ENCODE data around the gene RTKN. TPM values are rescaled to one million over a fixed set of nuclear protein-coding genes. Genes with fewer than 3 reads are reported as not detected.

The RTKN gene
- total RNA-seq, 1 donor from 2014 or later = 21.4 TPM

DNA sequence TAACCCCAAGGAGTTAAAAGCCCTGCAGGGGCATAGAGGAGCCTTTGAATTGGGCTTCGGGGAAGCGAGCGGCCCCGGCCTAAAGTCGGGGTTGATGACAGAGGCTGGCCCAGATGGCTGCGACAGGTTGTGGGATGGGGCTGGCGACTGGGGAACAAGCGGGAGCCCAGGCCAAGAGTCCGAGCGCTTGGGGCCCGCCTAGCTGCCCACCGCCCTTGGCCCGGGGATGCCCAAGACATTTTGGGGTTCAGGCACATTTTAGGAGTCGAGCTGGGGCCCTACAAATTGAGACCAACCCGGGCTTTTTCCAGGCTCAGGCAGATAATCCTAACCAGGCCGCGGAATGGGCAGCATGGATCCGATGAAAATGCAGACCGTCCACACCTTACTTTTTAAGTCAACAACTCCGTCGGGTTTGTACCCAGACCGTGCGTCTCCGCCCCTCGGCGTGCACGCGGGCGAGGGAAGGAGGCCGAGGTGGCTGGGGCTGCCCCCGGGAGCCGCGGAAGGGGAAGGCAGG, 507 bp downstream of the RTKN start:
- intact Hi-C loops (cut with micrococcal nuclease) = no loop called here
- DNase-seq = no peak
- peak; percentile 8 for ATAC-seq

DNA sequence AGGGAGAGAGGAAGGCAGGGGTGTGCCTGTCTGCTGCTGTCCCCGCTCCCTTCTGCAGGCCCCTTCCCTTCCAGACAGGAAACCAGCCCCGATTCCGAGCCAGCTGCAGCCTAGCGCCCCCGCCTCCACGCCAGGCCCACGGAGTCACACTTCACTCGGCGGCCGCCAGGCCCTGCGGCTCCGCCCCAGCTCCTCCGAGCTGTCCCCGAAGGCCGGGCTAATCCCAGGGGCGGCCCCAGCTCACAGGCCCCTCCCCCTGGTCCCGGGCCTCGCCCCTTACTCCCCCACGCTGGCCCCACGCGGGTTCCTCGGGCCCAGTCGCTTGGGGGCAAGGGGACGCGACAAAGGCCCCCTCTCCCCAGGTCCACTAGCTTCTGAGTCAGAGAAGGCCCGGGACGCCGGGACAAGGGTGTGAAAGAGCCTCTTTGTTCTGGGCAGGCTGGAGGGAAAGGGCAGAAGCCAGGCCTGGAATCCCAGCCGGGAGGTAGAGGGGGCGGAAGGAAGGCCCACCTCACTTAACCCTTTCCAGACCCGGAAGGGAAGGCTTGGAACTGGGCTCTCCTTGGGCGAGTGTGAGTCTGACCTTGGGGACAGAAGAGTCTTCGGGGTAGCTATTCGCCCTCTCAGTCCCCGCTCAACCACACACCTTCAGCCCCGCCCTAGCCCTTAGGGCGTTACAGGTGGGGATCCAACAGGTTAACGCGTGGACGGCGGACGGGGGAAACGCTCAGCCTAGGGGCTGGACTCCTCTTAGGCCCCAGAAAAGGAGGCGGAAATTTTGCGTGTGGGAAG, 1.2 kb downstream of the RTKN start:
- ATAC-seq (peak; percentile 92), DNase-seq (peak; percentile 95)
- intact Hi-C loops (cut with micrococcal nuclease) = no loop called here

DNA sequence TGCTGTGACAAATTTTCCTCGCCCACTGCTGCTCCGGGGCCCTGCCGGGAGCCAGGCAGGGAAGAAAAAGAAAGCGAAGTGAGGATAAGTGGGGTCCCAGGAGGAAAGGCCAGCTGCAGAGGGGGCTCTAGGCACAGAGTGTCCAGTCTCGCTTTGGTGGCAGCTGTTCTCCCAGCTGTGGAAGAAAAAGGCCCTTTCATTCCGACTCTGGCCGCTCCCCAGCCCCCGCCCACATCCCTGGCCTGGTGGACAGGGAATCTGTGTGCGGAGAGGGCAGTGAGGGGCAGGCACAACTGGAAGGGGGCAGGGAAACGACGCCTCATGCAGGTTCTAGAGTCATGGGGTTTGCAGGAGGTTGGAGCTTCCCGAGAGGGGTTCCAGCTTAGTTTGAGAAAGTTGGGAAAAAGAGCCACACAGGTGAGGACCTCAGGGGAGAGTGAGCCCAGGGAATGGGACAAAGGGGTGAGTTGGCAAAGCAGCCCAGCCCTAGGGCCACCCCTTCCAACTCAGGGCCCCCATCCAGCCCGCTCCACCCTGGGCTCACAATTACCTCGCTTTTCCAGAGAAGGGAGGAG, 1.8 kb downstream of the RTKN start:
- DNase-seq (peak; percentile 90), ATAC-seq (peak; percentile 66)
- intact Hi-C loops (cut with micrococcal nuclease) = no loop called here

DNA sequence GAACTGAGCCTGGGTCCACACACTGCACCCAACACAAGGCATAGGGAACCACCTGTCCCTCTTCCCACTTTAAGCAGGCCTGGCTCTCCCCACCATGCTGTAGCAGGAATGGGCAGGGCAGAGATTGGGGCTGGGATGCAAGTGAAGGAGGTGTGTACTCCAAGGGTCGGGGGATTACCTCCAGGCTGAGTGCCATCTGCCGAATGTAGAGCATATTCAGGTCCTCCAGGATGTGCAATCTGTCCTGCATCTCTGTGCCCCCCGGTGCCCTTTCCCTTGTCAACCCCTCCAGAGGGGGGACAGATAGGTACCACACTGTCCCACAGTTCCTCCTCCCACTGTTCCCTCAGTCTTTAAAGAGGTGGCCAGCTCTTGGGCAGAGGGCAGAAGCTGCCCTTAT, 2.4 kb downstream of the RTKN start:
- ATAC-seq = no peak
- intact Hi-C loops (cut with micrococcal nuclease) = no loop called here

DNA sequence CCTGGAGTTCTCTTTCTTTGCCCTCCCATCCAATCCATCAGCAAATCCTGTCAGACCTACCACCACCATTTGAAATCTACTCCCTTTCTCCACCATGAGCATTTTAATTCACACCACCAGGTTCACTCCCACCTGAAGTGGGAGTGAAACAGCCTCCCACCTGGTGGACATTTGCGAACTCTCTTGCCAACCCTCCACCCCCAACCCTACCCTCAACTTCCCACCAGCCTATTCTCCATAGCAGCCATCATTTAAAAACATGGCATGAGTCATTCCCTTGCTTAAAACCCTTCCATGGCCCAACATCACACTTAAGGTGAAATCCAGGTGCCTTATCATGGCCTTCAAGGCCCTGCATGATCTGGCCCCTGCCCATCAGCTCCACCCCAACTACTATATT, 3.5 kb downstream of the RTKN start:
- no peak for ATAC-seq
- no peak for DNase-seq
- intact Hi-C loops (cut with micrococcal nuclease) = no loop called here

More for the DNA sequence above, 2.4 kb downstream of the RTKN start:
- no peak for DNase-seq

DNA sequence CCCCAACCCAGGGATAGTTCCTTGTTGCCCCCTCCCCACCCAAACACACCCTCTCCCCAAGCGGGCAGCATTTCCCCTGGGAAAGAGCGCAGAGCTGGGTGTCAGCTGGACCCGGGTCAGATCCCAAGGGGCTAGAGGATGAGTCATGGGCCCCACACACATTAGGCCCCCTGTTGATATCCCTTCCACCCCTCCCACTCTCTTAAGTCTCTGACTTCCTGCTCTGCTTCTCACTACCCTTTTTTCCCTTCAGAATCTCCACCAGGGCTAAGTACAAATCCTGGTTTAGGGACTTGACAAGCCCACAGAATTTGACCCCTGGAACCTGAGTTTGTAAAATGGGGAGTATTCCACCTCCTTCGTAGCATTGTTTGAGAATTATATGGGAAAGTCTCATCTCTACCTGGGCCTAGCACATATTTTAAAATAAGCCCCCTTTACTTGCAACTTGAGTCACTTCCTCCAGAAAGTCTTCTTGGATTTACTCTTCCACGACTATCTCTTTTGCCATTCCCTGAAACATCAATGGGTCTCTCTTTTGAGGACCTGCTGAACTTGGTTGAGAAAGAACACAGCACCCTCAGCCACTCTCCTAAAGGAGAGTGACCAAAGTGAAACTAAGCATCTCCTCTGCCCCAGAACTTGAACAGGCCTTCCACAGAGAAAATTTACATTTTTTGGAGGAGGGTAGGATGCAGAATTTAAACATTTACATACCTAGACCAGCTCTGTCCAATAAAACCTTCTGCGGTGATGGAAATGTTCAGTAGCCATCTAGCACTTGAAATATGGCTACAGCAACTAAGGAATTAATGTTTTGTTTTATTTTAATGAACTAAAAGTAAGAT, 4.7 kb downstream of the RTKN start:
- DNase-seq (no peak), ATAC-seq (no peak)
- intact Hi-C loops (cut with micrococcal nuclease) = no loop called here

DNA sequence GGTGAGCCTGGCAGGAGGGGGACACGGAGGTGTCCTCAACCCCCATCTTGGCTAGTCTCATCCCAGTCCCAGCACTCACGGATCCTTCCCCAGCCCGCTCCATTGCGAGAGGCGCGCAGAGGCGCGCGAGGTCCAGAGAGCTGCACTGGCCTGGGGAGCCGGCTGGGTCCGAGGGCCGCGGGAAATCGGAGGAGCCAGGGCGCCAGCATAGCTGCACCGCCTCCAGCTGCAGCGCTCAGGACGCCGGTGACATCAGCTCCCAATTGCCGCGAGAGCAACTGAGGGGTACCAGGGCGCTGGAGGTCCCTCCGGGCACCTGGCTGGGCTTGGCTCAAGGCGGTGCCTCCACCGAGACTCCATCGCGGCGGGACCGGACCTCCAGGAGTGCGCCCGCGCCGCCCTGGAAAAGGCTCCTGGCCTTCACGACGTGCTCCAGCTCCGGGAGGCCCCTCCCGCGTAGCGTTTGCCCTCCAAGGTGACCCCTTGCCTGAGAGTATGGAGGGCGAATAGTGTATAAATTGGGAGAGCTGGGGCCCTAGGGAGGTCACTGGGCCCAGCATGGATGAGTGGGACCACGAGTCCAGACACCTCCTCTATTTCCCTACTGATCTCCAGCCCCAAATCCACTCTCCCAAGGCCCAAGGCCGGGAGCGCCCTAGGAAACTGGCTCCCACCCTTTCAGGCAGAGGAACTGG, 5.5 kb downstream of the RTKN start:
- intact Hi-C loops (cut with micrococcal nuclease) = no loop called here
- no peak for ATAC-seq
- DNase-seq = no peak

DNA sequence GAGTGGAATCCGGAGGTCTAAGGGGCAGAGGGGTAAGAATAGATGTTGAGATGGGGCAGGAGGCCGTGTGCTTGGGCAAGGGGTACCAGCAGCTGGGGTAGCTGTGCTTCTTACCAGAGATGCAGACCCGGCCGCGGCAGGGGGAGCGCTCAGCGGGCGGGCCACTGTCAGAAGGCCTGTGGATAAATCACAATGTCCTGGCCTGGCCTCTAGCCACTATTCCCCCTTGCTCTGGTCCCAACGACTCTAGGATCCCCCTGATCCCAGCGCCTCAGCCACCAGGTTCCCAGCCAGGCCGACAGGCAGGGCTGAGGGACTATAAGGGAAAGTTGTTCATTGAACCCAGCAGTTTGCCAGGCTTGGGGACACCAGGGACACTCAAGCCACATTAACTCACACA, 11.2 kb downstream of the RTKN start:
- ATAC-seq = no peak
- intact Hi-C loops (cut with micrococcal nuclease) = no loop called here
- no peak for DNase-seq

DNA sequence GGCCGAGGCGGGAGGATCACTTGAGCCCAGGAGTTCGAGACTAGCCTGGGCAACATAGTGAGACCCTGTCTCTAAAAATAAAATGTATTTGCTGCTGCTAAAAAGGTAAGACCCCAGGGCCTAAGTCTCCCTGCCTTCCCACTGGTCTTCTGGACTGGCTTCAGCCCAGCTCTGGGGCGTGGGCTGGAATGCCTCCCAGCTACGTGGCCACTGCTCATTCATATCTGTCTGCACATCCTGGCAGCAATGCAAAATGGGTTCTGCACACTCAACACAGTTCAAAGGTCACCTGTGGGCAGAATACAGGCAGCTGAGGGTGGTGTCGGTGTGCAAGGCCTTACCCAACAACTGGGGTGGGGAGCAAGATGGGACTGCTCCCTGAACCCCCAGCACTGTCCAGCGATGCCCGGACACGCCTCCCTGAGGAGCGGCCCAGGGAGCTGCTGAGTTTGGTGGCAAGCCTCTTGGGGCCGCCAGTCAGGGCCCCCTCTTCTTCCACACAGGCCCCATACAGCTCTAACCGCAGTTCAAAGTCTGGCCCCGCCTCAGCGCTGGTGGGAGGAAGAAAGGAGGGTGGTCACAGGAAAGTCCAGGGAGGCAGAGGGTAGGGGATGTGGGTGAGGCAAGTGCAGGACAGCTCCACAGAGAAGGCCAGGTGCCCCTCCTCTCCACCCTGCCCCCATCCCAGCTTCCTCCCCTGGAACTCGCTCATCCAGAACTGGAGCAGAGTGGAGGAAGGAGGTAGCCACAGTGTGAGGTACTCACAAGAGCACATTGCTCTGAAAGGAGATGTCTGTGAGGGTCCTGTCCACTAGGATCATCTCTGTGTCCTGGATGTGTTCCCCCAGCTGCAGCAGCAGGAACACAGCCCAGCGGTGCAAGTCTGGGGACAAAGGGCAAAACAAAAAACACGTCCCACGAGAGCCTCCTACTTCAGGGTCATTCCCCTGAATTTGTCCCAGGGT, 12.0 kb downstream of the RTKN start:
- intact Hi-C loops (cut with micrococcal nuclease) = no loop called here
- no peak for DNase-seq
- no peak for ATAC-seq

DNA sequence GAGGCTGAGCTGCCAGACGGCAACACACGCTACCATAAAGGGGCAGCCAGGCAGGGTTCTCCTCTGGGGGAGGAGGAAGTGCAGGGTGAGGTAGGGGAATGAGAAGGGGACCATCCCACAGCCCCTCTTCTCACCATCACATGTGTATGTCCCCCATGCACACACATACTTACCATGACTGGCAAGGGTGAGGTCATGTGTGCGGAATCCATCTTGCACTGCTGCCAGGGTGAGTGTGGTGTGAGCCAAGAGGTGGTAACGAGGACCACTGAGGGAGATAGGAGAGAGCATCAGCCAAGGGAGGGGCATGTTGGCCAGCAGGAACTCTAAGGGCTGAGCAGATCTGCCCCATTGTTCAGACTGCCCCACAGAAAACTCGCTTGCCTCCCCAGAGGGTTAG, 13.1 kb downstream of the RTKN start:
- ATAC-seq (no peak), DNase-seq (no peak)
- intact Hi-C loops (cut with micrococcal nuclease) = no loop called here

DNA sequence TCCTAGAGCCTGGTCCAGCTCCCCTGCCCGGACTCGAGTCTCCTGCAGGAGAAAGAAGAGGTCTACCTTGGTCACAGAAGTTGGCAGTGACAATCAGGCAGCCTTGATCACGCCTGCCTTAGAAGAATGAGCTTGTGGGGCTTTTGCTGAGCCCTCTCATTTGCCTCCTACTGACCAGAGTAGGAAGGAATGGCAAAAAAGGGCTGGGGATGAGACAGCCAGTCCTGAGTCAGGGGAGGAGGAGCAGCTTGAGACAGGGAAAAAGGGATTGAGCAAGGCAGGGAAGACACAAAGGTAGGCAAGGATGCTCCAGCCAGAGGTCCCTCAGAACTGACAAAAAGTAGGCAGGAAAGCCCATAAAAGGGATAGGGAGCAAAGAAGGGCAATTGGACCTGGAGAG, 14.2 kb downstream of the RTKN start:
- intact Hi-C loops (cut with micrococcal nuclease) = no loop called here
- DNase-seq (no peak), ATAC-seq (no peak)

DNA sequence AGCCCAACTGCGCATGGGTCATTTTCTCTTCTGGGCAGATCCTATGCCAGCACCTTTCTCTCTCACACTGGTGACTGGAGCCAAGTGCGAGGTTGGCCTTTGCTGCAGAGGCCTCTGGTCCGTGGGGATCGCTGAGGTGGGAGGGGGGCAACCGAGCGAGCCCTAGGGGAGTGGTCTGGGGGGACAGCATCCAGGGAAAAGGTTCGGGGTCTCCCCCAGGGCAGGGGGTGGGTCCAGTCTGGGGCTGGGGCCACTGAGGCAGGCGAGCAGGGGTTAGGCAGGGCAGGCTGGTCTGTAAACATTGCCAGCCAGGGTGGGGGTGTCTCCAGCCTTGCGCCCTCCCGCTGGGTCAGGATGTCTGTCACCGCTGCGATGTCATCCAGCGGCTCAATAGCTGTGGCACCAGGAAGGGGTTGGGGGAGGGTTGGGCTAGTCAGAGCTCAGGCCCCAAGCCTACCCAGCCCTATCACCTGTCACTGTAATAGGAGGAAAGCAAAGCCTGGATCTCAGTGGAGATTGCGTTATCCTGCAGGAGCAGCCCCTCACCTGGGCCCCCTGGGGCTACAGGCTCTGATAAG, 15.5 kb downstream of the RTKN start:
- no peak for DNase-seq
- no peak for ATAC-seq
- intact Hi-C loops (cut with micrococcal nuclease) = no loop called here

DNA sequence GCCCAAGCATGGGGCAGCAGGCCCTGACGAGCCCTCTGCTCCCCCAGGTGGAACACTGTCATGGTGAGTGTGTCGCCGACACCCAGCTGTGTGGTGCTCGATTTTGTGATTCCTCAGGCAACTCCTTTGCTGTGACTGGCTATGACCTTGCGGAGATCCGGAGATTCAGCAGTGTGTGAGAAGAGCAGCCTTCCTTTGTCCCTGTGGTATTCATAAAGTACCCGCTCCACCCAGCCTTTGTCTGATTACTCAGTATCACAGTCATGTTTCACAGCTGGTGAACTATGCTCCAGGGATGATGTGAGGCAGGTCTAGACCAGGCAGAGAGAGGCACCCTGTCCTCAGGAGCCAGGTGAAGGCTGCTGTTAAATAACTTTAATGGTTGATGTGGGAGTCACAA, 16.2 kb downstream of the RTKN start:
- no peak for ATAC-seq
- intact Hi-C loops (cut with micrococcal nuclease) = no loop called here
- DNase-seq = no peak

DNA sequence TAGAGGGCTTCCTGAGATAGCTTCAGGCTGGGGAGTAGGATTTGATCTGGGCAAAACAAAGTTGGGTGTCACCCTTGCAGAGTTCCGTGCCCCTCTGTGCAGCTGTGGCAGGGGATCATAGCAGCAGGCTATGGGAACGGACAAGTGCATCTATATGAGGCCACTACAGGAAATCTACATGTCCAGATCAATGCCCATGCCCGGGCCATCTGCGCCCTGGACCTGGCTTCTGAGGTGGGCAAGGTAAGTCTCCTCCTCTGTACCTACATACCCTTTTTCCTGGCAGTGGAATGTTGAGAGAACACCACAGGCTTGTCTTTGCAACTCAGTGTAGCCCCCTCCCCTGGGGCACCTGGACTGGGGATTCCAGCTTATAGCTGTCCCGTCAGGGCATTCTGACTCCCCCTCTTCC, 16.7 kb downstream of the RTKN start:
- ATAC-seq = no peak
- intact Hi-C loops (cut with micrococcal nuclease) = no loop called here
- DNase-seq = no peak

DNA sequence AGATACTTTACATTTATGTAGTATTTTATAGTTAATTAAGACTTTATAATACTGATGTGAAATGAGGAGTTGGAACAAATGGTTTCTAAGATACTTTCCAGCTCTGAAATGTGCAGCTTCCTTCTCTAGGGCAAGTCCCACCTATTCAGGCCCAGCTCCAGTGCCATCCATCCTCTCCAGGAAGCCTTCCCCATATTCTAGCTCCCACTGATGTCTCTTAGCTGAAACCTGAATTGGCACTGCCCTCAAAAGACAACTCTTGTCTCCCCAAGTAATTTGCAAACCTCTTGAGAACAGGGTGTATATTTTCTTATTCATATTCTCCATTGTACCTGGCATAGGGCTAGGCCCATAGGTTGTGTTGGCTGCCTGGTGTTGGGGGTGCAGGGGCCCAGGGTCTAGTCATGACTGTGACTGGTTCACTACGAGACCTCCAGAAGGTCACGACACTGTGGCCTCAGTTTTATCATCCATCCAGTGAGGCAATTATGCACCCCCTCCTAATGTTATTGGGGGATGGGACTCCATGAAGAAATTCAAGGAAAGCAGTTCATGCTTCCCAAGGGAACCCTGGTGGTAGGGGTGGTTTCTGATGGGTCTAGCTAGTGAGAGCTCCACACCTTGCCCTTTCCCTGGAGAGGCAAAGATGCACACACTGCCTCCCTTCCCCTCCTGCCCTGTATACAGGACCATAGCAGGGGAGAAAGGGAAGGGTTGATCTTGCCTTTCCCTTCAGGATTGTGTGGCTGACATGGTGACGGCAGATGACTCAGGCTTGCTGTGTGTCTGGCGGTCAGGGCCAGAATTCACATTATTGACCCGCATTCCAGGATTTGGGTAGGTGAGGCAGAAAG, 17.4 kb downstream of the RTKN start:
- intact Hi-C loops (cut with micrococcal nuclease) = no loop called here
- no peak for DNase-seq
- no peak for ATAC-seq

DNA sequence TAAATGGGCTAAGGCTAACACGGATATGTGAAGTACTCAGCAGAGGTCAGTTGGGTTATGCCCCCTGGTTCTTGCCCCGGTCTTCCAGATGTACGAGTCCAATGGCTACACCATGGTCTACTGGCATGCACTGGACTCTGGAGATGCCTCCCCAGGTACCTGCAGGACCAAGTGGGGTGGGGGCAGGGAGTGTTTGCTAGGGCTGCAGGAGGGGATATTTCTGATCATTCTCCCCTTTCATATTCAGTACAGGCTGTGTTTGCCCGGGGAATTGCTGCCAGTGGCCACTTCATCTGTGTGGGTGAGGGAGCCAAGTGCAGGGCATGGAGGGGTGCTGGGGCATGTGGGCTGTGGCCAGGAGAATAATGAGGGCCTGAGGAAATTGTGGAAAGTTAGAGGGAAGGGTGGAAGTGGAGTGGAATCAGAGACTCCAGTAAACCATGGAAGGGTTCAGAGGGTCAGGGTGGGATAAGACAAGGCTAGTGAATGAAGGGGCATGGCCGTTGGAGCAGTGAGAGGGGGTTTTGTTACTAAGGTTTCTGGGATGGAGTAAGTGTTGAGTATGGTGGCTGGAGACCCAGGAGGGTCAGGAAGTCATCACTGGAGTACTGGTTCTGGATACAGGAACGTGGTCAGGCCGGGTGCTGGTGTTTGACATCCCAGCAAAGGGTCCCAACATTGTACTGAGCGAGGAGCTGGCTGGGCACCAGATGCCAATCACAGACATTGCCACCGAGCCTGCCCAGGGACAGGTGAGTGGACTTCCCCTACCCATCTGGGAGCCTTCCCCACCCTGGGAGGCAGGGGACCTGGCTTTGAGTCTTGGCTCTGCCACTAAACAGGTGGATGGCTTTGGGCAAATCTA, 18.3 kb downstream of the RTKN start:
- no peak for ATAC-seq
- intact Hi-C loops (cut with micrococcal nuclease) = no loop called here
- DNase-seq = no peak

Measured in left ventricle myocardium superior (tissue), 1 donor.